ENCODE measurements around the gene TNFRSF1B.

DNA sequence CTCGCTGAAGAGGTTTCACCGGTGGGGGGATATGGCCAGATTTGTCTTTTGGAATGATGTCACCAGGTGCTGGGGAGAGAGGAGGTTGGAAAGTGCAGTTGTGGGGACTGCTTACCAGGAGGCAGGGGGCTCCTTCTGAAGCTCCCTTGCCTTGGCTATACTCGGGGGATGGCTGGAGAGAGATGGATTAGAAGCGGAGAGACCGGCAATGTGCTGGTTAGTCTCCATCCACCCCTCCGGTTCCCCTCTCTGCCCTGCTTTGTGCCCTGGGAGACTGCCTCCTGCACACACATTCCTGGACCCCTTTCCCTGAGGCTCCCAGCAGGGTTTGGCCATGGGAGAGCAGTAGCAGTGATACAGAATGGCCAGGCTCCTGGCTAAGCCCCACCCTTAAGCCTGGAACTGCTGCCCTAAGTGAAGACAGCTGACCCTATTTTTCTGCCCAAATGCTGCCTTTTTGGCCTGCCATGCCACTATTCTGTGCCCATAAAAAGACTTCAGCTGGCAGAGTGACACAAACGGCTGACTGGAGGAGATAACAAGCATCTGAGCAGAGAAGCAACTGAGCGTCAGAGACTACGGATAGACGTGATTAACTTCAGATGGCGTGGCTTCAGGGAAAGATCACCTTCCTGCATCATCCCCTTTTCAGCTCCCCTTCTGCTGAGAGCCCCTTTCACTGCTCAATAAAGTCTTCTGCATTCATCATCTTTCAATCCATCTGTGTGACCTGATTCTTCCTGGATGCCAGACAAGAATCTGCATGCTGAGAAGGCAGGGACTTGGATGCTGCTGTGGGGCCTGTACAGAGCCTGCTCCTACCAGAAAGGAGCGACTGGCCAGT is 48.5 kb downstream of the TNFRSF1B start:
- TF ChIP-seq, protein P1, sequence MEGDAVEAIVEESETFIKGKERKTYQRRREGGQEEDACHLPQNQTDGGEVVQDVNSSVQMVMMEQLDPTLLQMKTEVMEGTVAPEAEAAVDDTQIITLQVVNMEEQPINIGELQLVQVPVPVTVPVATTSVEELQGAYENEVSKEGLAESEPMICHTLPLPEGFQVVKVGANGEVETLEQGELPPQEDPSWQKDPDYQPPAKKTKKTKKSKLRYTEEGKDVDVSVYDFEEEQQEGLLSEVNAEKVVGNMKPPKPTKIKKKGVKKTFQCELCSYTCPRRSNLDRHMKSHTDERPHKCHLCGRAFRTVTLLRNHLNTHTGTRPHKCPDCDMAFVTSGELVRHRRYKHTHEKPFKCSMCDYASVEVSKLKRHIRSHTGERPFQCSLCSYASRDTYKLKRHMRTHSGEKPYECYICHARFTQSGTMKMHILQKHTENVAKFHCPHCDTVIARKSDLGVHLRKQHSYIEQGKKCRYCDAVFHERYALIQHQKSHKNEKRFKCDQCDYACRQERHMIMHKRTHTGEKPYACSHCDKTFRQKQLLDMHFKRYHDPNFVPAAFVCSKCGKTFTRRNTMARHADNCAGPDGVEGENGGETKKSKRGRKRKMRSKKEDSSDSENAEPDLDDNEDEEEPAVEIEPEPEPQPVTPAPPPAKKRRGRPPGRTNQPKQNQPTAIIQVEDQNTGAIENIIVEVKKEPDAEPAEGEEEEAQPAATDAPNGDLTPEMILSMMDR (IDR thresholded peaks at IDR 0.05; ENCODE audit: low read depth, low read length, poor library complexity, severe bottlenecking), result no peak
- no peak for TF ChIP-seq EZH2phosphoT487 (IDR thresholded peaks at IDR 0.05; ENCODE audit: borderline replicate concordance, low read length)

Data from DOHH2 (cell line).